ENCODE results near the gene PFKL.
"Not testable (repeated sequence)": the region's sequence is repeated elsewhere in the genome, so short reads cannot be mapped to it uniquely, and the experiment has no call there.

Gene PFKL

GRCh38 chr21:44359396-44359795 lies 59.5 kb downstream of the PFKL start:
- H3K27ac ChIP-seq (ENCODE audit: low read length) = no peak overlapping the region
- no peaks in the 10 kb centered on the region for H4K20me1 ChIP-seq (ENCODE audit: insufficient read depth, low read length)
- H3K27me3 ChIP-seq (ENCODE audit: insufficient read depth, low read length, poor library complexity) = no peaks in the 10 kb centered on the region
- H3K9ac ChIP-seq (ENCODE audit: low read depth, low read length) = no peak overlapping the region
- DNase-seq (no peak), ATAC-seq (ENCODE audit: insufficient read depth, low read depth) (no peak)
- no peak overlapping the region for H3K4me3 ChIP-seq (ENCODE audit: low read depth in 1 of 2, low read length in 2 of 2)
- H3K79me2 ChIP-seq (ENCODE audit: insufficient read depth, low read length) = no peaks in the 10 kb centered on the region
- H3K9me3 ChIP-seq (ENCODE audit: insufficient read depth, low read length, severe bottlenecking) = no peaks in the 10 kb centered on the region
- H3K4me2 ChIP-seq (ENCODE audit: insufficient read depth, low read length) = no peak overlapping the region
- H2AFZ ChIP-seq (ENCODE audit: low read depth, low read length) = no peak overlapping the region
- H3K36me3 ChIP-seq (ENCODE audit: insufficient read depth, low read length) = no peaks in the 10 kb centered on the region
- peaks cover 14% of the 10 kb centered on the region for H3K4me1 ChIP-seq (ENCODE audit: insufficient read depth, low read length)
- no peak for TF ChIP-seq EZH2 (IDR thresholded peaks at IDR 0.05; ENCODE audit: borderline replicate concordance, low read depth, low read length, severe bottlenecking)
- TF ChIP-seq, protein P1, sequence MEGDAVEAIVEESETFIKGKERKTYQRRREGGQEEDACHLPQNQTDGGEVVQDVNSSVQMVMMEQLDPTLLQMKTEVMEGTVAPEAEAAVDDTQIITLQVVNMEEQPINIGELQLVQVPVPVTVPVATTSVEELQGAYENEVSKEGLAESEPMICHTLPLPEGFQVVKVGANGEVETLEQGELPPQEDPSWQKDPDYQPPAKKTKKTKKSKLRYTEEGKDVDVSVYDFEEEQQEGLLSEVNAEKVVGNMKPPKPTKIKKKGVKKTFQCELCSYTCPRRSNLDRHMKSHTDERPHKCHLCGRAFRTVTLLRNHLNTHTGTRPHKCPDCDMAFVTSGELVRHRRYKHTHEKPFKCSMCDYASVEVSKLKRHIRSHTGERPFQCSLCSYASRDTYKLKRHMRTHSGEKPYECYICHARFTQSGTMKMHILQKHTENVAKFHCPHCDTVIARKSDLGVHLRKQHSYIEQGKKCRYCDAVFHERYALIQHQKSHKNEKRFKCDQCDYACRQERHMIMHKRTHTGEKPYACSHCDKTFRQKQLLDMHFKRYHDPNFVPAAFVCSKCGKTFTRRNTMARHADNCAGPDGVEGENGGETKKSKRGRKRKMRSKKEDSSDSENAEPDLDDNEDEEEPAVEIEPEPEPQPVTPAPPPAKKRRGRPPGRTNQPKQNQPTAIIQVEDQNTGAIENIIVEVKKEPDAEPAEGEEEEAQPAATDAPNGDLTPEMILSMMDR (IDR thresholded peaks at IDR 0.05; ENCODE audit: borderline replicate concordance, extremely low read depth, low read length, poor library complexity, severe bottlenecking) = no peak

GRCh38 chr21:44360159-44360558 lies 60.3 kb downstream of the PFKL start:
- H4K20me1 ChIP-seq (ENCODE audit: insufficient read depth, low read length) = no peaks in the 10 kb centered on the region
- no peak overlapping the region for H3K9ac ChIP-seq (ENCODE audit: low read depth, low read length)
- H3K9me3 ChIP-seq (ENCODE audit: insufficient read depth, low read length, severe bottlenecking) = no peaks in the 10 kb centered on the region
- peaks cover 6% of the 10 kb centered on the region for H3K4me1 ChIP-seq (ENCODE audit: insufficient read depth, low read length)
- H3K79me2 ChIP-seq (ENCODE audit: insufficient read depth, low read length) = no peaks in the 10 kb centered on the region
- no peak overlapping the region for H3K4me3 ChIP-seq (ENCODE audit: low read depth in 1 of 2, low read length in 2 of 2)
- no peak overlapping the region for H3K4me2 ChIP-seq (ENCODE audit: insufficient read depth, low read length)
- no peak overlapping the region for H3K27ac ChIP-seq (ENCODE audit: low read length)
- no peak overlapping the region for H2AFZ ChIP-seq (ENCODE audit: low read depth, low read length)
- H3K36me3 ChIP-seq (ENCODE audit: insufficient read depth, low read length) = no peaks in the 10 kb centered on the region
- TF ChIP-seq EZH2 (IDR thresholded peaks at IDR 0.05; ENCODE audit: borderline replicate concordance, low read depth, low read length, severe bottlenecking) = no peak
- TF ChIP-seq, protein P1 (IDR thresholded peaks at IDR 0.05; ENCODE audit: borderline replicate concordance, extremely low read depth, low read length, poor library complexity, severe bottlenecking) = no peak
- no peaks in the 10 kb centered on the region for H3K27me3 ChIP-seq (ENCODE audit: insufficient read depth, low read length, poor library complexity)
- no peak for DNase-seq
- ATAC-seq (ENCODE audit: insufficient read depth, low read depth) = peak; percentile 25; the same call in 1 of the 3 replicates

DNA sequence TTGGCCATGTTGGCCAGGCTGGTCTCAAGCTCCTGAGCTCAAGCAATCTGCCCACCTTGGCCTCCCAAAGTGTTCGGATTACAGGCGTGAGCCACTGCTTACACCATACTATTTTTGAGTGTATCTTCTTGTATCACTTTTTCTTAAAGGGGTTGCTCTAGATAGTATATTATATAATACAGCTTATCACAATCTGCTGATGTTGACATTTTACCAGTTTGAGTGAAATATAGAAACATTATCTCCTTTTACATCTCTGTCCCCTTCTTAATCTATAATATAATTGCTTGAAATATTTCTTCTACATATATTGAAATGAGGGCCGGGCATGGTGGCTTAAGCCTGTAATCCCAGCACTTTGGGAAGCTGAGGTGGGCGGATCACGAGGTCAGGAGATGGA lies 62.0 kb downstream of the PFKL start:
- H3K27ac ChIP-seq (ENCODE audit: low read length); H3K36me3 ChIP-seq (ENCODE audit: insufficient read depth, low read length); H3K27me3 ChIP-seq (ENCODE audit: insufficient read depth, low read length, poor library complexity); H4K20me1 ChIP-seq (ENCODE audit: insufficient read depth, low read length); H3K79me2 ChIP-seq (ENCODE audit: insufficient read depth, low read length); H3K9me3 ChIP-seq (ENCODE audit: insufficient read depth, low read length, severe bottlenecking); H3K4me2 ChIP-seq (ENCODE audit: insufficient read depth, low read length); H2AFZ ChIP-seq (ENCODE audit: low read depth, low read length); H3K4me1 ChIP-seq (ENCODE audit: insufficient read depth, low read length); DNase-seq; H3K9ac ChIP-seq (ENCODE audit: low read depth, low read length); ATAC-seq (ENCODE audit: insufficient read depth, low read depth); H3K4me3 ChIP-seq (ENCODE audit: low read depth in 1 of 2, low read length in 2 of 2): not testable (repeated sequence)

- Histone ChIP-seq H3K36me3 (ENCODE audit: insufficient read depth, low read length) (no peaks in the 10 kb centered on the region), H3K9ac (ENCODE audit: low read depth, low read length) (no peak overlapping the region), H3K4me3 (ENCODE audit: low read depth in 1 of 2, low read length in 2 of 2) (no peak overlapping the region), H2AFZ (ENCODE audit: low read depth, low read length) (no peak overlapping the region), H3K27ac (ENCODE audit: low read length) (no peak overlapping the region), H4K20me1 (ENCODE audit: insufficient read depth, low read length) (no peaks in the 10 kb centered on the region), H3K79me2 (ENCODE audit: insufficient read depth, low read length) (no peaks in the 10 kb centered on the region), H3K9me3 (ENCODE audit: insufficient read depth, low read length, severe bottlenecking) (no peaks in the 10 kb centered on the region), H3K4me2 (ENCODE audit: insufficient read depth, low read length) (no peak overlapping the region), H3K27me3 (ENCODE audit: insufficient read depth, low read length, poor library complexity) (no peaks in the 10 kb centered on the region), H3K4me1 (ENCODE audit: insufficient read depth, low read length) (no peaks in the 10 kb centered on the region)
- ATAC-seq (ENCODE audit: insufficient read depth, low read depth) = no peak
- DNase-seq = no peak
- no peak for TF ChIP-seq EZH2 (IDR thresholded peaks at IDR 0.05; ENCODE audit: borderline replicate concordance, low read depth, low read length, severe bottlenecking)
- TF ChIP-seq, protein P1 (IDR thresholded peaks at IDR 0.05; ENCODE audit: borderline replicate concordance, extremely low read depth, low read length, poor library complexity, severe bottlenecking) = no peak
Observed at GRCh38 chr21:44363278-44363677, 63.4 kb downstream of the PFKL start.
